SH-SY5Y (cell line): Measurements from ENCODE around the gene SMARCAL1.

Experiments used
- GATA2 ChIP-seq: IDR thresholded peaks from 2 replicates; pipeline ENCODE4 v1.6.1; 2011; ENCODE audit warnings: mild to moderate bottlenecking, low read depth, low read length
- GATA3 ChIP-seq: IDR thresholded peaks from 2 replicates; pipeline ENCODE4 v1.6.1; 2011; ENCODE audit warnings: low read depth, mild to moderate bottlenecking, low read length, moderate library complexity

- TF ChIP-seq GATA3 (no peak), GATA2 (no peak)
Measured at GRCh38 chr2:216362730-216363129, 49.6 kb upstream of the SMARCAL1 start.
